ENCODE data around the gene DDX1.

DNA sequence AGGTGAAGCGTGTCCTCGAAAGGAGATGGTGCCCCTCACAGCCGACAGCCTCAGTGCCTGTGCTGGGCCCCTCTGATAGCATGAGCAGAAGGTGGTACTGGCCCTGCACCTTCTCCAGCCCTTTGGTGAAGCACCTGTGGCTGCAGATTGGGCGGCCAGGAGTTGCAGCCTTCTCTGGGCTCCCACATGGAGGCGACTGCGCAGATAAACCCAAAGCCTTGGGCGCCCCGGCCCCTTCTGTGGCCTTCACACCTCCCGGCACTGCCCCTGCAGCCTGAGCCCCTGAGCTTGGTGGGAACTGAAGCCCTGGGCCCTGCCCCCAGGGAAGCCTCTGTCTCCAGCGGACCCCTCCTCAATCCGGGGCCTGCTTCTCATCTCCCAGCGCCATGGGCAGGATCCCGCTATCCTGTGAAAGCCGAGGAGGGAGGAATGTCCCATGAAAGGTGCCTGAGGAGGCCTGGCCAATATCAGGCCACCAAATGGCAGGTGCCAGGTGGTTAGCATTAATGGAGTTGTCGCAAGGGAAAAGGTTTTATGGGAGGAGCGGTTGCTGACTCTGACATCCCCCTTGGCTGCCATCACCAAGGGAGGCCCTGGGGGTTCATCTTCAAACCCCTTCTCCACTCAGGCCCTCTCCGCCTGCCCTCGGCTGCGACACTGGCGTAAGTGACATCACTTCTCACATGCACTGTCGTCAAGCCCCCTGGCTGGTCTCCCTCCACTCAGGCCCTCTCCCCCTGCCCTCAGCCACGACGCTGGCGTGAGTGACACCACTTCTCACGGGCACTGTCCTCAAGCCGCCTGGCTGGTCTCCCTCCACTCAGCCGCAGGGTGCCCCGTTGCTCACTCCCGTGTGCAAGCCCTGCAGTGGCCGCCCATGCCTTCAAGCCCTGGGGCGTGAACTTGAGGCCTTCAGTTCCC, 62.4 kb downstream of the DDX1 start:
- TF ChIP-seq EZH2 (IDR thresholded peaks at IDR 0.05; ENCODE audit: low read length, missing control alignments) = no peak
- TF ChIP-seq, protein P1, sequence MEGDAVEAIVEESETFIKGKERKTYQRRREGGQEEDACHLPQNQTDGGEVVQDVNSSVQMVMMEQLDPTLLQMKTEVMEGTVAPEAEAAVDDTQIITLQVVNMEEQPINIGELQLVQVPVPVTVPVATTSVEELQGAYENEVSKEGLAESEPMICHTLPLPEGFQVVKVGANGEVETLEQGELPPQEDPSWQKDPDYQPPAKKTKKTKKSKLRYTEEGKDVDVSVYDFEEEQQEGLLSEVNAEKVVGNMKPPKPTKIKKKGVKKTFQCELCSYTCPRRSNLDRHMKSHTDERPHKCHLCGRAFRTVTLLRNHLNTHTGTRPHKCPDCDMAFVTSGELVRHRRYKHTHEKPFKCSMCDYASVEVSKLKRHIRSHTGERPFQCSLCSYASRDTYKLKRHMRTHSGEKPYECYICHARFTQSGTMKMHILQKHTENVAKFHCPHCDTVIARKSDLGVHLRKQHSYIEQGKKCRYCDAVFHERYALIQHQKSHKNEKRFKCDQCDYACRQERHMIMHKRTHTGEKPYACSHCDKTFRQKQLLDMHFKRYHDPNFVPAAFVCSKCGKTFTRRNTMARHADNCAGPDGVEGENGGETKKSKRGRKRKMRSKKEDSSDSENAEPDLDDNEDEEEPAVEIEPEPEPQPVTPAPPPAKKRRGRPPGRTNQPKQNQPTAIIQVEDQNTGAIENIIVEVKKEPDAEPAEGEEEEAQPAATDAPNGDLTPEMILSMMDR (conservative IDR thresholded peaks at IDR 0.05 in 1 of 2, IDR thresholded peaks at IDR 0.05 in 1 of 2; ENCODE audit: low read depth in 1 of 2, low read length in 2 of 2) = no peak
